ENCODE measurements around the gene TBC1D2B. TPM values are rescaled to one million over a fixed set of nuclear protein-coding genes. Genes with fewer than 3 reads are reported as not detected.

The TBC1D2B gene
- total RNA-seq, 4 donors from 2014 or later: 31.3 to 58.8 (median 32.7) TPM

DNA sequence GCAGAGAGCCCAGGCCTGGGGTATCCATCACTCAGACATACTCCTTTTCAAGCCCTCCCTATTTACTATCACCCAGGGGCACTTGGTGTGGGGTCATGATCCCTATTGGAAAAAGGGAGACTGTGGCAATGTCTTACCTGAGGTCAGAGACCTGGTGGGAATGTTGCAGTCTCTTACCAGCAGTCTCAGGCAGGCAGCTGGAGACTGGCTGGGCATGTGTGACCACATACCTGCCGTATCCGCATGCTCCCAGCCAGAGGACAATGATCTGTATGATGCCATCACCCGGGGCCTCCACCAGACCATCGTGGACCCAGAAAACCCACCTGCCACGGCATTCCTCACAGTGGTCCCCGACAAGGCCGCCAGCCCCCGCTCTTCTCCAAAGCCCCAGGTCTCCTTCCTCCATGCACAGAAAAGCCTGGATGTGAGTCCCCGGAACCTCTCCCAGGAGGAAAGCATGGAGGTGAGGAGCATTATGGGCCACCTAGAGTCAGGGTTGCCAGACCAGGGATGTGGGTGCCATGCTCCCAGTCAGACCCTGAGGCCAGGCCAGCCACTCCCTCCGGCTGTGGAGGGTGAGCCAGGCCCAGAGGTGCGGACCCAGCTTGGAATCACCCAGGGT is 20.7 kb upstream of the TBC1D2B start:
- Histone ChIP-seq H3K9me3 (no peaks in the 10 kb centered on the region), H3K27me3 (no peaks in the 10 kb centered on the region), H3K4me3 (no peak overlapping the region), H3K36me3 (no peaks in the 10 kb centered on the region), H3K27ac (replicated peaks in 1 of 4) (no peak overlapping the region), H3K4me1 (peaks cover 6 to 11% (median 8%) of the 10 kb centered on the region in 4 donors)
- intact Hi-C loops (cut with DNase I): no loop called here
- 89% methylated on average over 5 of the region's 11 CpGs for WGBS
- DNase-seq (ENCODE audit: extremely low spot score): no peak
- TF ChIP-seq EP300 (IDR thresholded peaks at IDR 0.05) (no peak), POLR2A (IDR thresholded peaks at IDR 0.05; ENCODE audit: low read depth) (no peak), POLR2AphosphoS5 (IDR thresholded peaks at IDR 0.05) (no peak)
- TF ChIP-seq, protein P1, sequence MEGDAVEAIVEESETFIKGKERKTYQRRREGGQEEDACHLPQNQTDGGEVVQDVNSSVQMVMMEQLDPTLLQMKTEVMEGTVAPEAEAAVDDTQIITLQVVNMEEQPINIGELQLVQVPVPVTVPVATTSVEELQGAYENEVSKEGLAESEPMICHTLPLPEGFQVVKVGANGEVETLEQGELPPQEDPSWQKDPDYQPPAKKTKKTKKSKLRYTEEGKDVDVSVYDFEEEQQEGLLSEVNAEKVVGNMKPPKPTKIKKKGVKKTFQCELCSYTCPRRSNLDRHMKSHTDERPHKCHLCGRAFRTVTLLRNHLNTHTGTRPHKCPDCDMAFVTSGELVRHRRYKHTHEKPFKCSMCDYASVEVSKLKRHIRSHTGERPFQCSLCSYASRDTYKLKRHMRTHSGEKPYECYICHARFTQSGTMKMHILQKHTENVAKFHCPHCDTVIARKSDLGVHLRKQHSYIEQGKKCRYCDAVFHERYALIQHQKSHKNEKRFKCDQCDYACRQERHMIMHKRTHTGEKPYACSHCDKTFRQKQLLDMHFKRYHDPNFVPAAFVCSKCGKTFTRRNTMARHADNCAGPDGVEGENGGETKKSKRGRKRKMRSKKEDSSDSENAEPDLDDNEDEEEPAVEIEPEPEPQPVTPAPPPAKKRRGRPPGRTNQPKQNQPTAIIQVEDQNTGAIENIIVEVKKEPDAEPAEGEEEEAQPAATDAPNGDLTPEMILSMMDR (IDR thresholded peaks at IDR 0.05): no peak

DNA sequence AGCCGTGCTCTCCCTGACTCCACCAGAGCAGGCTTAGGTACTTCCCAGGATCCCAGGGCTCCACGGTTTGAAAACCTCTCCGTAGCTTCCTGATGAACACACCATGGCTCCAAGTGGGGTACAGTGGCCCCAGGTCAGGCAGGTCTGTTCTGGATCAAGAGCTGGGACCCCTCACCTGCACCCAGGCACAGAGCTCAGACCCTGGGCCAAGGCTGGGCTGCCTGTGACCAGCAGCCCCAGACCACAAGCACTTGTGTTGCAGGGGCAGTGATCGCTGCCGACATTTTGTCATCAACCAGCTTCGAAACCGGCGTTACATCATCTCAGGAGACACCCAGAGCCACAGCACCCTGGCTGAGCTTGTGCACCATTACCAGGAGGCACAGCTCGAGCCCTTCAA is 20.2 kb upstream of the TBC1D2B start:
- TF ChIP-seq POLR2A (IDR thresholded peaks at IDR 0.05; ENCODE audit: low read depth) (no peak), POLR2AphosphoS5 (IDR thresholded peaks at IDR 0.05) (no peak), EP300 (IDR thresholded peaks at IDR 0.05) (no peak)
- TF ChIP-seq, protein P1 (IDR thresholded peaks at IDR 0.05): no peak
- Histone ChIP-seq H3K4me3 (no peak overlapping the region), H3K27me3 (no peaks in the 10 kb centered on the region), H3K27ac (replicated peaks in 1 of 4) (no peak overlapping the region), H3K36me3 (no peaks in the 10 kb centered on the region), H3K9me3 (no peaks in the 10 kb centered on the region), H3K4me1 (peaks cover 12 to 17% (median 13%) of the 10 kb centered on the region in 4 donors)
- WGBS: 88% methylated on average over 9 of the region's 9 CpGs
- no peak for DNase-seq (ENCODE audit: extremely low spot score)
- intact Hi-C loops (cut with DNase I): no loop called here

DNA sequence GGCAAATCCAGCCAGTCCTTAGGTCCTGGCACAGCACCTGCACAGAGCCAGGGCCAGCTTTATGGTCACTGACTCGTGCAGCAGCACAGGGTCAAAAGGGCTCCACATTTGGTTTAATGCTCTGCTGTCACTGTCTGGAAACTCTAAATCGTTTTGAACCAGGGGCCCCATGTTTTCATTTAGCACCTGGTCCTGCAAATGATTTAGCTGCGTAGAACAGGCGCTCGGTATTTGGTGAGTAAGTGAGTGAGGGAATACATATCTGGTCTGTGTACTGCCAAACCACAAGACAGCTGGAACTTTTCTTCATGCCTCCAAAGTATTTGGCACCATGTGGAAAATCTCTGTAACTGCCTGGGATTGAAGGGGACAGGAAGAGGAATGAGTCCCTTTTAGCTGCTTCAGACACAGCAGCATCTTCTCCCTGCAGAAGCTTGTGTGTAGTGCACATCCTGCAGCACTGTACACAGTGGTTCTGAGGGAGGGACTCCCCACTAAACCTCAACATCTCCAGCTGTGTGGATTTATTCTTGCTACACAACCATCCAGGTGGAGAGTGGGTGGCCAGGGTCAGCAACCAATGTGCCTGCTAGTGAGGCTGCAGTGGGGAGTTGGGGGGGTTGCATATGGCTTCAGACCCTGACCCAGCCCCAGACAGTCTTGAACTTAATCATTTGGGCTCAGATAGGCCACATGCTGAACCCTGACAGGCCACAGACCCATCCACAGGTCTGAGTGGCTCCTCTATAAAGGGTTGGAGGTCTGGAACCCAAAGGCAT is 15.9 kb upstream of the TBC1D2B start:
- Histone ChIP-seq H3K4me1 (peaks cover 20 to 26% (median 22%) of the 10 kb centered on the region in 4 donors), H3K27me3 (no peaks in the 10 kb centered on the region), H3K27ac (replicated peaks in 1 of 4) (peak overlapping the region in 1 of 4 donors; percentile 47), H3K36me3 (no peaks in the 10 kb centered on the region), H3K9me3 (no peaks in the 10 kb centered on the region), H3K4me3 (no peak overlapping the region)
- TF ChIP-seq POLR2AphosphoS5 (IDR thresholded peaks at IDR 0.05) (peak; percentile 35 to 61), EP300 (IDR thresholded peaks at IDR 0.05) (no peak), POLR2A (IDR thresholded peaks at IDR 0.05; ENCODE audit: low read depth) (no peak)
- TF ChIP-seq, protein P1 (IDR thresholded peaks at IDR 0.05): no peak
- no peak for DNase-seq (ENCODE audit: extremely low spot score)
- 52% methylated on average over 4 of the region's 5 CpGs for WGBS
- intact Hi-C loops (cut with DNase I): no loop called here

DNA sequence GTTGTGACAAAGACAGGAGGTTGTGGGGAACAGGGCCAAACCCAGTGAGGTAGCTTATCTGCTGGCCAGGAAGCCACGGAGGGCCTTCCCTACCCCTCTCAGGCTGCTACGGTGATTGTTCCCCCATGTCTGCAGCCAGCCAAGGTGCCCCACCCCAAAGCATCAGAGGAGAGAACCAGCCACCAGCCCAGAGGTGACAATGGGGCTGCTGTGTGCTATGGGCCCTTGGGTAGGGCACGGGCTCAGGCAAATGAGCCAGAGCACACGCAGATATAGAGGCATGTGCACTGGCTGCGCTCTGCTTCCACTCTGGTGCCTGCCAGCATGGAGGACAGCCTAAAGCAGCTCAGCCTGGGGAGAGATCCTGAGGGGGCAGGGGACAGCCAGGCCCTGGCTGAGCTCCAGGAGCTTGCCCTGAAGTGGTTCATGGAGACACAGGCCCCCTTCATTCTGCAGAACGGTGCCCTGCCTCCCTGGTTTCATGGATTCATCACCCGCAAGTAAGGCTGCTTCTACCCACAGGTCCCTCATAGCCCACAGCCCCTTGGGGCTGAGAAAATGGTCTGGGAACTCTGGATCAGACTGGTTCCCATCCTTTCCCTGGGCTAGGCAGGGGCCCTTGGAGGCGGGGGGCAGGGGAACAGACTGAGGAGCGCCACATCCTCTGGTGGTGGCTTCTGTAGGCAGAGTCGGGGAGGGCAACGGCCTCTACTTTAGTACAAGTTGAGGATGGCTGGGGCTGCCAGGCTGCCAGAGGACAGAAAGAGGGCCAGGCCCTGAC is 14.9 kb upstream of the TBC1D2B start, which contains the start of gene SH2D7:
Gene SH2D7 (plus strand): TSS at position 301 of the 781 bp plus-strand sequence. CDS start 24 bp downstream, at position 325.
- Histone ChIP-seq H3K27ac (replicated peaks in 1 of 4) (peak within 1 kb of the TSS in 1 of 4 donors; percentile 47), H3K9me3 (no peaks in the 10 kb centered on the region), H3K36me3 (no peaks in the 10 kb centered on the region), H3K4me3 (no peak within 1 kb of the TSS), H3K27me3 (no peaks in the 10 kb centered on the region), H3K4me1 (peaks cover 20 to 26% (median 22%) of the 10 kb centered on the region in 4 donors)
- intact Hi-C loops (cut with DNase I): no loop called here
- WGBS: 63% methylated on average over 4 of the region's 11 CpGs
- DNase-seq (ENCODE audit: extremely low spot score): no peak
- TF ChIP-seq, protein P1 (IDR thresholded peaks at IDR 0.05): no peak
- TF ChIP-seq POLR2A (IDR thresholded peaks at IDR 0.05; ENCODE audit: low read depth): no peak
- no peak for TF ChIP-seq POLR2AphosphoS5 (IDR thresholded peaks at IDR 0.05)
- TF ChIP-seq EP300 (IDR thresholded peaks at IDR 0.05): no peak

Data from esophagus muscularis mucosa (tissue), 4 donors.